Suppressor macrophage (primary cell): Measurements from ENCODE around the gene ELOF1.
"Not testable (repeated sequence)": the region's sequence is repeated elsewhere in the genome, so short reads cannot be mapped to it uniquely, and the experiment has no call there.

Experiments
- DNase-seq, 4 experiments: peaks; one replicate each; pipeline ENCODE4 v3.0.0-alpha.2; 2020 to 2022

Gene ELOF1

GRCh38 chr19:11570039-11570462, 11.0 kb upstream of the ELOF1 start:
- DNase-seq = peak; percentile 54 to 80 (median 71)

- DNase-seq = peak in 2 of 4 experiments; percentile 39 to 42
Observed at GRCh38 chr19:11566164-11566563, 7.1 kb upstream of the ELOF1 start.

- DNase-seq = peak in 2 of 4 experiments; percentile 29 to 44
Observed at GRCh38 chr19:11565649-11565980, 6.6 kb upstream of the ELOF1 start.

DNA sequence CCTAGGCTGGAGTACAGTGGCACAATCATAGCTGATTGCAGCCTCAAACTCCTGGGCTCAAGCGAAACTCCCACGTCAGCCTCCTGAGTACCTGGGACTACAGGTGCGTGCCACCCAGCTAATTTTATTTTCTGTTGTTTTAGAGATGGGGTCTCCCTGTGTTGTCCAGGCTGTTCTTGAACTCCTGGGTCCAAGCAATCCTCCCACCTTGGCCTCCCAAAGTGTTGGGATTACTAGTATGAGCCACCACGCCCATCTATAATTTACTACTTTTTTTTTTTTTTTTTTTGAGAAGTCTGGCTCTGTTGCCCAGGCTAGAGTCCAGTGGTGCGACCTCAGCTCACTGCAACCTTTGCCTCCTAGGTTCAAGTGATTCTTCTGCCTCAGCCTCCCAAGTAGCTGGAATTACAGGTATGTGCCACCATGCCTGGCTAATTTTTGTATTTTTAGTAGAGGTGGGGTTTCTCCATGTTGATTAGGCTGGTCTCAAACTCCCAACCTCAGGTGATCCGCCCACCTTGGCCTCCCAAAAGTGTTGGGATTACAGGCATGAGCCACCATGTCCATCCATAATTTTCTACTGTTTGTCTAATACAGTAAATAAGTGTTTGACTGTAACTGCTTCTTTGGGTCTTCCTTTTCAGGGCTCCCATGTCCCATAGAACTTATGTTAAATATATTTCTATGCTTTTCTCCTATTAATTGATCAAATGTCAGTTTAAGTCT, 5.2 kb upstream of the ELOF1 start:
- not testable (repeated sequence) for DNase-seq

DNA sequence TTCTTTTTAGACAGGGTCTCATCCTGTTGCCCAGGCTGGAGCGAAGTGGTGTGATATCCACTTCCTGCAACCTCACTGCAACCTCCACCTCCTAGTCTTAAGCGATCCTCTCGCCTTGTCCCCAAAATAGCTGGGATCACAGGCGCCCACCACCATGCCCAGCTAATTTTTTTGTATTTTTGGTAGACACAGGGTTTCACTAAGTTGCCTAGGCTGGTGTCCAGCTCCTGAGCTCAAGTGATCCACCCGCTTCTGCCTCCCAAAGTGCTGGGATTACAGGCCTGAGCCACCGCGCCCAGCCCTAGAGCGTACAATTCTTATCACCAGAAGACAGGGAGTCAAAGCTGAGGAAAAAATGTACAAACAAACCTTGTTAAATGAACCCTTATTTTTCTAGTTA, 4.5 kb upstream of the ELOF1 start:
- peak in 1 of 4 experiments; percentile 17 for DNase-seq

DNA sequence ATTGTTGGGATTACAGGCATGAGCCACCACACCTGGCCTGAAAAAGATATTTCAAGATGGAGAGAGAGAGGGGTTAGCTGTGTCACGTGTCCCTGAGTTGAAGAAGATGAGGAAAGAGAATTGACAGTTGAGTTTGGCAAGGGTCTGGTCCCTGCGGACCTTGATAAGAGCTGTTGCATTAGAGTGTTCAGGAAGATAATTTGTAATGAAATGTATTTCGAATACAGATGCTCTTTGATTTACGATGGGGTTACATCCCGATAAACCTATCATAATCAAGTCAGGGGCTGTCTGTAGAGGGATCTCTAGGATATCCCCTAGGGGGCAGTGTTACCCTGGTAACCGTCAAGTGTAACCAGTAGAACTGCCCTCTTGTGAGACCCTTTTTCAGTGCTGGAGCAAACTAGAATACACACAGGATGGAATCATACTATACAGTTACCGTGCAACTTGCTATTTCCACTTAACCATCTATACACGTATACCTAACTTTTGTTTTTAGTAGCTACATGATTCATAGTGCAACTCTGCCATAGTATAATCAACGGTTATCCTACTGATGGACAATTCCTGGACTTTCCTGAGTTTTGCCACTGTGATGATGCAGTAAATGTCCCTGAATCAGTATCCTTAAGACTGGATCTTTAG, 1.5 kb upstream of the ELOF1 start:
- DNase-seq = peak; percentile 84 to 93 (median 88)

GRCh38 chr19:11556634-11557420, 2.2 kb downstream of the ELOF1 start:
- DNase-seq = no peak

DNA sequence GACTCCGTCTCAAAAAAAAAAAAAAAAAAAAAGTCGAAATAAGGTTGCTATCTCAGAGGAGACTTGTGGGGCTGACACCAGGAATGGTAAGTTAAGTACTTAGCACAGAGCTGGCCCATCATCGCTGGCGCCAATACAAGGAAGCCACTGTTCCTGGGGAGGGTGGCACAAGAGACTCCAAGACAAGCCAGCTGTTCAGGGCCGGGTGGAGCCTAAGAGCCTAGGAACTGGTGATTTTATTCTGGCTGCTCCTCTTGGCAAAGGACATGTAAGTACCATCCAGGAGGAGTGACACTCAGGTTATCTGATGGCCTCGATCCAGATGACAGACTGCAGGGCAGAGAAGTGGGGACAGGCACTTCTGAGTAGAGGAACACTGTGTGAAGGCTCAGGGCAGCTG, 3.8 kb downstream of the ELOF1 start:
- DNase-seq = no peak

DNA sequence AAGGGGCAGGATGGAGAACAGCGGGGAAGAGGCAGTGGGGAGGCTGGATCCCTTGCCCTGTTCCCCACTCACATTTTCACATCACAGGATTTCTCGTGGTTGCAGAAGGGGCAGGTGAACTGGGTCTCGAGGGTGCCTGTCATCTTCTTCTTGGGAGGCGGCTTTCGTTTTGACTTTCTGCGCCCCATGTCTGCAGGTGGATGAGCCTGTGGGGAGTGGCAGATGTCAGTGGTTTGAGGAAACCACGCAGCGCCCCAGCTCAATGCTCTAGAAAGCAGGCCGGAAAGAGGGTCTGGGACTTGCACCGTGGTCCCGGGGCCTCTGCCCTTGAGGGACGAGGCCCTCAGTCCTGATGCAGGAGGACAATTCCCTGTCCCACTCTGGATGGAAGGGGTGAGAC, 4.9 kb downstream of the ELOF1 start:
- DNase-seq = no peak

- no peak for DNase-seq
Observed at GRCh38 chr19:11552666-11553372, 6.2 kb downstream of the ELOF1 start.

DNA sequence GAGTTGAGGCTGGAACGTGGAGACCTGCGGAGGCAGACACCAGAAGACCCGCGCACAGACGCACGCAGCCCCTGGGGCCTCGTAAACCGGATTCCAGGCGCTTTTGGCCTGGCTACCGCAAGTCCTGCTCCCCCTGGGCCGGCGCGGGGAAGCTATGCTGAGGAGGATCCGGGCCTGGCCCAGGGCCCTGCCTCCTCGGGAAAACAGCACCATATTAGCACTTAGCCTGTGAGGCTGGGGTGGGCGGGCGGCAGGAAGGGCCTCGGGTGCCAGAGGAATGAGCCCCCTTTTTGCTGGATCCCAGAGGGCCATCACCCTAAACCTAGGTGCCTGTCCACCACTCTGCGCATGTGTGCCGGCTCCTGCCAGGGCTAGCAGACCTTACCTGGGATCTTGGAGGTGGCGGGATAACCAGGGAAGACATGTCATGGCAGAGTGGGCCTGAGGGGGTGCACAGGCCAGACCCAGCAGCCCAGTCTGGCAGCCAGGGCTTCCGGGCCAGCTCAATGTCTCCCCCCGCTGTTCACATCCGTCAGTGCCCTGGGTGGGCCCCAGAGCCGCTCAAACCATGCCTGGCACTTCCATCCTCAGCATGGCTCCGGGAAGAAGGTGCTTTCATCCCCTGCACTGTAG, 7.3 kb downstream of the ELOF1 start:
- DNase-seq = peak in 1 of 4 experiments; percentile 18

- DNase-seq = no peak
Observed at GRCh38 chr19:11550265-11550664, 8.8 kb downstream of the ELOF1 start.

- DNase-seq = no peak
Observed at GRCh38 chr19:11549386-11549953, 9.6 kb downstream of the ELOF1 start.

- DNase-seq = no peak
Observed at GRCh38 chr19:11547929-11548700, 10.9 kb downstream of the ELOF1 start.

- no peak for DNase-seq
Observed at GRCh38 chr19:11541238-11541637, 17.8 kb downstream of the ELOF1 start.

DNA sequence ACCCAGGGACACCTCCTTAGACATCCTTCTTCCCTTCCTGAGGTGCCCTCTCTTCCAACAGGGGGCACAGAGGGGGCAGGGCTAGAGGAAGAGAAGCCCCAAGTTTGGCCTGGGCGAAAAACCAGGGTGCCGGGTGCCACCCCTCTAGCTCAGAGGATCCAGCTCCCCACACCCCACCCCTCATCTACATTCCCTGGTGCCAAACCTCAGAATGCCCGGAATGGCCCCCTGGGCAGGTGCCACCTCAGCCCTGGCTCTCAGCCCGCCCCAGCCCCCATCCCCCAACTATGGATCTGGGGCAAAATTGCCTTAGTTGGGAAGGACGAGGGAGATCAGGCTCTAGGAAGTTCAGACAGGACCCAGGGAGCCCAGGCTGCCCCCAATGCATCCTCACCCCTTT, 18.4 kb downstream of the ELOF1 start:
- no peak for DNase-seq

DNA sequence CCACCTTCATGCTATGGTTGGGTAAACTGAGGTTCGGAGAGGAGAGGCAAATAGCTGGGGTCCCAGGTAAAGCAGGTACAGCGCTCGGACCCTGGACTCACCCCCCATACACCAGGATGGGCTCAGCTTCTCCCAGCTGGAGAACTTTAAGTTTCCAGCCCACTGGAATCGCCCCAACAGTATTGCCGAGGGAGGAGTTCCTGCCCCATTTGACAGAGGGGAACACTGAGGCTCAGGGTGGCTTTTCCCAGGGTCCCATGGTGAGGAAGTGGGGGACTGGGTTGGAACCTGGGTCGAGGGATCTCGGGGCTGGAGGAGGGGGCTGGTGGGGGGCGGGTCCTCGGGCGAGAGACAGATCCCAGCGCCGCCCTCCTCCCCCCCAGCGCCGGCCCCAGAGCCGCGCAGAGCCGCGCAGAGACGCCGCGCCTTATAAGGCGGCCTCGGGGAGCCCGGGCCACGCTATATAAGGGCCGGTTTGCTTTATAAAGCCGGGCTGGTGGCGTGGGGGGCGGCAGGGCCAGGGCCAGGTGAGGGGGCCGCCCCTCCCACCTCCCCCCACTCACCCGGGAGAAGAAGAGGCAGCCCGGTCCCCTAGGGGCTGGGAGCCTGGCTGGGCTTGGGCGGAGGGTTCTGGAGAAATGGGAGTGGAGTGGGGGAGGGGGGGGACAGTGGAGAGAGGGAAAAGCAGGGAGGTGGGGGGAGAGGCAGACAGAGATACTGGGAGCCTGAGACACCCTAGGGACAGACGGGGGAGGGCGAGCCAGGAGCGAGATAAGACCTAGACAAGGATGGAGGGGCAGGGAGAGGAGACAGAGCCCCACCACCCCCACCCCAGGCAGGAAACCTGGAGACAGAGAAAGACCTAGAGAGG, 19.3 kb downstream of the ELOF1 start:
- DNase-seq = no peak

DNA sequence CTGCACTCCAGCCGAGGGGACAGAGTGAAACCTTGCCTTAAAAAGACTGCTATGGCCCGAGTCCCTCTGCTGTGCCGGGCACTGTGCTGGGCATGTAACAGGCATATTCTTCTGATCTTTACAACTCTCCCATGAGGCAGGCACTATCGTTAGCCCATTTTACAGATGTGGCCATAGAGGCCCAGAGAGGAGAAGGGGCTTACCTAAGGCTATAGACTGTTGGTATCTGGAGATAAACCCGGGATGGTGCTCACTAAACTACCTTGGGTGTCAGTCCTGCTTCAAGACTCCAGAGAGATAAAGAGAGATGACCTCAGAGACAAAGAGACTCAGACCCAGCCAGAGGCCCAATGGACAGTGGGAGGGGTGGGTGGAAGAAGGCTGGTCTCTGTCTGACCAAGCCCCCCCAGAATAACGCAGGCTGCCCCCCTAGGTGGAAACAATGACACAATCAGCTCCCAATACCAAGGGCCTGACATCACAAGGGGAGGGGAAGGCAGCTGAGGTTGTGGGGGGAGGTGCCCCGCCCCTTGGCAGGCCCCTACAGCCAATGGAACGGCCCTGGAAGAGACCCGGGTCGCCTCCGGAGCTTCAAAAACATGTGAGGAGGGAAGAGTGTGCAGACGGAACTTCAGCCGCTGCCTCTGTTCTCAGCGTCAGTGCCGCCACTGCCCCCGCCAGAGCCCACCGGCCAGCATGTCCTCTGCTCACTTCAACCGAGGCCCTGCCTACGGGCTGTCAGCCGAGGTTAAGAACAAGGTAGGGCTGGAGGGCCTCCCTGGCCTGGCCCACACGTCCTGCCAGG, 20.6 kb downstream of the ELOF1 start, which contains the start of gene CNN1:
CNN1 (plus strand) TSS at position 620 of the 805 bp plus-strand sequence; CDS start at position 697, 77 bp downstream.
- no peak for DNase-seq
